Panc1 (cell line): Measurements from ENCODE around the gene FRMD4A.

Experiments
- POLR2AphosphoS5 ChIP-seq: IDR thresholded peaks from 2 replicates; pipeline ENCODE4 v1.6.1; 2012; ENCODE audit warnings: mild to moderate bottlenecking, low read depth, low read length, moderate library complexity
- TF ChIP-seq, protein P1 (sequence below): fragments of 450-650 bp; IDR thresholded peaks from 2 replicates; pipeline ENCODE4 v1.5.1; 2017; ENCODE audit warnings: mild to moderate bottlenecking
- TF ChIP-seq, protein P2 (sequence below), 2 experiments: IDR thresholded peaks; 2 replicates each; pipeline ENCODE4 v1.6.1; 2011 to 2012; ENCODE audit warnings: low read depth in 2 of 2, control low read depth in 1 of 2, low read length in 1 of 2, mild to moderate bottlenecking in 1 of 2, moderate library complexity in 1 of 2; ENCODE audit not compliant: insufficient read depth in 1 of 2

DNA sequence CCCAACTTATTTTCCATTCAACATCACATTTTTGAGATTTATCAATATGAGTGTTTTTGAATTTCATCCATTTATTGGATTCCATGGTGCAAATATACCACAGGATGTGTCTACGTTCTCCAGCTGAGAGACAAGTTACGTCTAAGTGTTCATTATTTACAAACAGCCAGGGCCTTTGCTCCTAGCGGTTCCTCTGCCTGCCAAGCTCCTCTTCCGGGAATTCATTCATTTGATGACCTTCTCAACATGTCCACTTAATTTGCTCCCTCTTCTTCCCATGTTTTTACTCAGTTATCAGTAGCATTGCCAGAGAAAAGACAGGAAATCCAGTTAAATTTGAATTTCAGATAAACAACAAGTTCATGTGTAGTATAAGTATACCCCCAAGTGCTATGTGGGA is 422.2 kb downstream of the FRMD4A start:
- TF ChIP-seq, protein P1, sequence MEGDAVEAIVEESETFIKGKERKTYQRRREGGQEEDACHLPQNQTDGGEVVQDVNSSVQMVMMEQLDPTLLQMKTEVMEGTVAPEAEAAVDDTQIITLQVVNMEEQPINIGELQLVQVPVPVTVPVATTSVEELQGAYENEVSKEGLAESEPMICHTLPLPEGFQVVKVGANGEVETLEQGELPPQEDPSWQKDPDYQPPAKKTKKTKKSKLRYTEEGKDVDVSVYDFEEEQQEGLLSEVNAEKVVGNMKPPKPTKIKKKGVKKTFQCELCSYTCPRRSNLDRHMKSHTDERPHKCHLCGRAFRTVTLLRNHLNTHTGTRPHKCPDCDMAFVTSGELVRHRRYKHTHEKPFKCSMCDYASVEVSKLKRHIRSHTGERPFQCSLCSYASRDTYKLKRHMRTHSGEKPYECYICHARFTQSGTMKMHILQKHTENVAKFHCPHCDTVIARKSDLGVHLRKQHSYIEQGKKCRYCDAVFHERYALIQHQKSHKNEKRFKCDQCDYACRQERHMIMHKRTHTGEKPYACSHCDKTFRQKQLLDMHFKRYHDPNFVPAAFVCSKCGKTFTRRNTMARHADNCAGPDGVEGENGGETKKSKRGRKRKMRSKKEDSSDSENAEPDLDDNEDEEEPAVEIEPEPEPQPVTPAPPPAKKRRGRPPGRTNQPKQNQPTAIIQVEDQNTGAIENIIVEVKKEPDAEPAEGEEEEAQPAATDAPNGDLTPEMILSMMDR = no peak
- TF ChIP-seq POLR2AphosphoS5 = no peak
- TF ChIP-seq, protein P2, sequence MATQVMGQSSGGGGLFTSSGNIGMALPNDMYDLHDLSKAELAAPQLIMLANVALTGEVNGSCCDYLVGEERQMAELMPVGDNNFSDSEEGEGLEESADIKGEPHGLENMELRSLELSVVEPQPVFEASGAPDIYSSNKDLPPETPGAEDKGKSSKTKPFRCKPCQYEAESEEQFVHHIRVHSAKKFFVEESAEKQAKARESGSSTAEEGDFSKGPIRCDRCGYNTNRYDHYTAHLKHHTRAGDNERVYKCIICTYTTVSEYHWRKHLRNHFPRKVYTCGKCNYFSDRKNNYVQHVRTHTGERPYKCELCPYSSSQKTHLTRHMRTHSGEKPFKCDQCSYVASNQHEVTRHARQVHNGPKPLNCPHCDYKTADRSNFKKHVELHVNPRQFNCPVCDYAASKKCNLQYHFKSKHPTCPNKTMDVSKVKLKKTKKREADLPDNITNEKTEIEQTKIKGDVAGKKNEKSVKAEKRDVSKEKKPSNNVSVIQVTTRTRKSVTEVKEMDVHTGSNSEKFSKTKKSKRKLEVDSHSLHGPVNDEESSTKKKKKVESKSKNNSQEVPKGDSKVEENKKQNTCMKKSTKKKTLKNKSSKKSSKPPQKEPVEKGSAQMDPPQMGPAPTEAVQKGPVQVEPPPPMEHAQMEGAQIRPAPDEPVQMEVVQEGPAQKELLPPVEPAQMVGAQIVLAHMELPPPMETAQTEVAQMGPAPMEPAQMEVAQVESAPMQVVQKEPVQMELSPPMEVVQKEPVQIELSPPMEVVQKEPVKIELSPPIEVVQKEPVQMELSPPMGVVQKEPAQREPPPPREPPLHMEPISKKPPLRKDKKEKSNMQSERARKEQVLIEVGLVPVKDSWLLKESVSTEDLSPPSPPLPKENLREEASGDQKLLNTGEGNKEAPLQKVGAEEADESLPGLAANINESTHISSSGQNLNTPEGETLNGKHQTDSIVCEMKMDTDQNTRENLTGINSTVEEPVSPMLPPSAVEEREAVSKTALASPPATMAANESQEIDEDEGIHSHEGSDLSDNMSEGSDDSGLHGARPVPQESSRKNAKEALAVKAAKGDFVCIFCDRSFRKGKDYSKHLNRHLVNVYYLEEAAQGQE (IDR thresholded peaks at IDR 0.05; ENCODE audit: insufficient read depth in 1 of 2, low read depth in 2 of 2, low read length in 1 of 2) = no peak
